ACC112 (cell line): ENCODE measurements around the gene TOMM20.

Experiments used
- H2AFZ ChIP-seq: fragments of 200-600 bp; sonication (generic); one replicate; pipeline ENCODE4 v1.6.0; 2017; ENCODE audit warnings: antibody characterized with exemption, low read length; ENCODE audit not compliant: unreplicated experiment
- H3K27ac ChIP-seq: fragments of 200-600 bp; sonication (generic); 2 replicates; pipeline ENCODE4 v1.5.1; 2014; ENCODE audit warnings: low read depth, mild to moderate bottlenecking, antibody characterized with exemption, low read length, moderate library complexity
- H3K27me3 ChIP-seq: fragments of 200-600 bp; sonication (generic); 2 replicates; pipeline ENCODE4 v1.6.1; 2014; ENCODE audit warnings: mild to moderate bottlenecking, antibody characterized with exemption, low read length, moderate library complexity, mixed read lengths; ENCODE audit not compliant: insufficient read depth
- H3K36me3 ChIP-seq: fragments of 200-600 bp; sonication (generic); 2 replicates; pipeline ENCODE4 v1.6.1; 2016; ENCODE audit warnings: mild to moderate bottlenecking, antibody characterized with exemption, low read length, moderate library complexity, mixed read lengths; ENCODE audit not compliant: insufficient read depth
- H3K4me1 ChIP-seq: fragments of 200-600 bp; sonication (generic); one replicate; pipeline ENCODE4 v1.6.1; 2016; ENCODE audit warnings: low read length, mixed read lengths; ENCODE audit not compliant: insufficient read depth, unreplicated experiment, control insufficient read depth
- H3K4me3 ChIP-seq: fragments of 200-600 bp; sonication (generic); 2 replicates; pipeline ENCODE4 v1.5.1; 2014; ENCODE audit warnings: mild to moderate bottlenecking, low read depth, low read length
- H3K79me2 ChIP-seq: fragments of 200-600 bp; sonication (generic); one replicate; pipeline ENCODE4 v1.6.0; 2016; ENCODE audit warnings: low read length; ENCODE audit not compliant: control insufficient read depth, unreplicated experiment, insufficient read depth

Gene TOMM20

GRCh38 chr1:235134171-235134570, 5.5 kb upstream of the TOMM20 start:
- H3K36me3 ChIP-seq = peaks cover 29% of the 10 kb centered on the region
- no peaks in the 10 kb centered on the region for H3K79me2 ChIP-seq
- no peak overlapping the region for H2AFZ ChIP-seq
- peaks cover 2% of the 10 kb centered on the region for H3K4me1 ChIP-seq
- H3K27ac ChIP-seq = no peak overlapping the region
- H3K27me3 ChIP-seq = no peaks in the 10 kb centered on the region
- no peak overlapping the region for H3K4me3 ChIP-seq

DNA sequence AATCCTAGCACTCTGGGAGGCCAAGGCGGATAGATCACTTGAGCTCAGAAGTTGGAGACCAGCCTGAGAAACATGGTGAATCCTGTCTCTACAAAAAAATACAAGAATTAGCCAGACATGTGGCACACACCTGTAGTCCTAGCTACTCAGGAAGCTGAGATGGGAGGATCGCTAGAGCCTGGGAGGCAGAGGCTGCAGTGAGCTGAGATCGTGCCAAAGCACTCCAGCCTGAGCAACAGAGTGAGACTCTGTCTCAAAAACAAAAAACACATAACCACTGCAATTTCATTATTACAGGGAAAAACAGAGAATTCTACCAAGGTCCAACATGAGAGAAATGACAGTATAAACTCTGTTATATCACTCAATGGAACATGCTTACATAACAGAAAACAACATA, 4.4 kb upstream of the TOMM20 start:
- Histone ChIP-seq H3K4me1 (peaks cover 5% of the 10 kb centered on the region), H3K36me3 (peaks cover 29% of the 10 kb centered on the region), H2AFZ (no peak overlapping the region), H3K79me2 (peaks cover 6% of the 10 kb centered on the region), H3K4me3 (no peak overlapping the region), H3K27me3 (no peaks in the 10 kb centered on the region), H3K27ac (no peak overlapping the region)

DNA sequence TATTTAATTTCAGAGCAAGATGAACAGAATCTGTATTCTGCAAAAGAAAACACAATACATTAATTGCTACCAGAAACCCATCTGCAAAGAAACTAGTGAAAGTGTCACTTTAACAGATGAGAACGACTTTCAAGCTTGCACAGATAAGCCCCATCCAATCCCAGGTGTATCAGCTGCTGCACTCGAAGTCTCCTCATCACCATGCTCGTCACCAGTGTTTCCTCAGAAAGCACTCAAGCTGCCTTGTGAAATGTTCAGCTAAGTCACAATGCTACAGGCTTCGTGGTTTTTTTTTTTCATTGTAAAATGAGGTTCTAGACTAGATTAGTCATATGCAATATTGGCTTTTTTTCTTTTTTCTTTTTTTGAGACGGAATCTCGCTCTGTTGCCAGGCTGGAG, 3.3 kb upstream of the TOMM20 start:
- no peaks in the 10 kb centered on the region for H3K27me3 ChIP-seq
- no peak overlapping the region for H3K27ac ChIP-seq
- no peak overlapping the region for H2AFZ ChIP-seq
- H3K4me3 ChIP-seq = no peak overlapping the region
- H3K79me2 ChIP-seq = peaks cover 17% of the 10 kb centered on the region
- peaks cover 5% of the 10 kb centered on the region for H3K4me1 ChIP-seq
- peaks cover 19% of the 10 kb centered on the region for H3K36me3 ChIP-seq

DNA sequence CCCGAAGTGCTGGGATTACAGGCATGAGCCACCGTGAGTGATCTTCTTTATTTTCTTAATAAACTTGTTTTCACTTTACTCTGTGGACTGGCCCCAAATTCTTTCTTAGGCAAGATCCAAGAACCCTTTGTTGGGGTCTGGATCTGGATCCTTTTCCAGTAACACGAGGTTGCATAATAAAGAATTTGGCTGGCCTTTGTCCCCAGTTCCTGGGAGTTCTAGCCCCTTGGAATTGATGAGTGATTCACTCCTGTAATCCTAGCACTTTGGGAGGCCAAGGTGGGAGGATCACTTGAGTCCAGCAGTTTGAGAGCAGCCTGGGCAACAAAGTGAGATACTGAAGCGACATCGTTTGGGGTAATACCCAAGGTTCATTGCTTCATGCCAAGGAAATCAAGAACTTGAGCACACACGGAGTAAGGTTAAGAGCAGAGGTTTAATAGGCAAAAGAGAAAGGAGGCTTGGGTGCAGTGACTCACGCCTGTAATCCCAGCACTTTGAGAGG, 2.2 kb upstream of the TOMM20 start:
- Histone ChIP-seq H3K36me3 (peaks cover 9% of the 10 kb centered on the region), H3K27ac (no peak overlapping the region)

DNA sequence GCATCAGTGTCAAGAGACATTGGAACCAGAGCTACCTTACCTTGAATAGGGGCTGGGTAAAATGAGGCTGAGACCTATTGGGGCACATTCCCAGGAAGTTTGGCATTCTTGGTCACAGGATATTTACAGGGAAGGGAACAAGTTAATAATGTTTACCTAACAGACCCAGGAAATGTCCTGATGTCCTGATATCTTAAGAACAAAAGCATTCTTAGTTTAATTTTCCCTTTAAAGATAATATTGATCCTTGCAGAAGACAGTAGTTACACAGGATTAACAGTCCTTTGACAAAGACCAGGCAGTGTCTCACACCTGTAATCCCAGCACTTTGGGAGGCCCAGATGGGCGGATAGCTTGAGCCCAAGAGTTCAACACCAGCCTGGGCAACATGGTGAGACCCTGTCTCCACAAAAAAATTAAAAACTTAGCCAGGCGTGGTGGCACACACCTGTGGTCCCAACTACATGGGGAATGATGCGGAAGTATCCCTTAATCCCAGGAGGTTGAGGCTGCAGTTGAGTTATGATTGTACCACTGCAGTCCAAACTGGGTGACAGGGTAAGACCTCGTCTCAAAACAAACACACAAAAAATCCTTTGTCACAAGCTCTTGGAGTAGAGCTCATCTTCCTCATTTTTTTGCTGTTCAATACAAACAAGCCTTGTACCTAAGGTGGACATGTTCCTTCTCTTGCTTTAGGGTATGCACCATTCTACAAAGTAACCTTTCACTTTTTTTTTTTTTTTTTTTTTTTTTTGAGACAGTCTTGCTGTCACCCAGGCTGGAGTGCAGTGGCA, 1.3 kb upstream of the TOMM20 start:
- Histone ChIP-seq H3K79me2 (peaks cover 37% of the 10 kb centered on the region), H2AFZ (no peak overlapping the region), H3K4me1 (peaks cover 15% of the 10 kb centered on the region), H3K27me3 (no peaks in the 10 kb centered on the region), H3K27ac (no peak overlapping the region), H3K4me3 (no peak overlapping the region), H3K36me3 (peaks cover 9% of the 10 kb centered on the region)

More for the DNA sequence above, 2.2 kb upstream of the TOMM20 start:
- H3K79me2 ChIP-seq = peaks cover 29% of the 10 kb centered on the region
- H3K27me3 ChIP-seq = no peaks in the 10 kb centered on the region
- peaks cover 14% of the 10 kb centered on the region for H3K4me1 ChIP-seq
- H2AFZ ChIP-seq = no peak overlapping the region
- H3K4me3 ChIP-seq = no peak overlapping the region

- no peaks in the 10 kb centered on the region for H3K27me3 ChIP-seq
- H3K4me3 ChIP-seq = peak overlapping the region; percentile 95
- peak overlapping the region; percentile 76 for H3K27ac ChIP-seq
- H3K79me2 ChIP-seq = peaks cover 58% of the 10 kb centered on the region
- peaks cover 6% of the 10 kb centered on the region; the same call in 1 of the 2 replicates for H3K36me3 ChIP-seq
- H2AFZ ChIP-seq = peak overlapping the region; percentile 78
- H3K4me1 ChIP-seq = peaks cover 30% of the 10 kb centered on the region
Measured at GRCh38 chr1:235127732-235128455, 743 bp downstream of the TOMM20 start.

DNA sequence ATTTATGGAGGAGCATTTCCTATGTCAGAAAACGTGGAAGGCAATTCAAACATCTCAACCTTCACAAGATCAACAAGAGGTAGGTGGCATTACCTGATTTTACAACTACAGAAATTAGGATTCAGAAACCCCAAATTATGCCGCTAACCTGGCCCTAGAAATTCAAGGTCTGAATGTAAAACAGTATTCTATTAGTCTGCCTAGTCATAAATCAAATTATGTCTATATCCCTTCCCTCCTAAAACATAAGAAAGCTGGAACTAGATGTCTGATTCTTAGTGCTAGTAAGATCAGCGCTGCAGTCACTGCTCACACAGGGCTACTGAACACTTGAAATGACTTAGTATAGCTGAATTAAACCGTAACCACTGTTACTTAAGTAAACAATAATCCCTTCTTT, 1.4 kb downstream of the TOMM20 start:
- H3K4me1 ChIP-seq = peaks cover 34% of the 10 kb centered on the region
- peaks cover 5% of the 10 kb centered on the region; the same call in 1 of the 2 replicates for H3K36me3 ChIP-seq
- H2AFZ ChIP-seq = no peak overlapping the region
- peaks cover 65% of the 10 kb centered on the region for H3K79me2 ChIP-seq
- H3K4me3 ChIP-seq = peak overlapping the region; percentile 95
- H3K27me3 ChIP-seq = no peaks in the 10 kb centered on the region
- H3K27ac ChIP-seq = no peak overlapping the region

GRCh38 chr1:235124665-235125064, 4.0 kb downstream of the TOMM20 start:
- H3K27ac ChIP-seq = no peak overlapping the region
- H3K4me1 ChIP-seq = peaks cover 34% of the 10 kb centered on the region
- no peak overlapping the region for H2AFZ ChIP-seq
- peak overlapping the region; percentile 7; the same call in 1 of the 2 replicates for H3K4me3 ChIP-seq
- H3K36me3 ChIP-seq = peaks cover 12% of the 10 kb centered on the region
- H3K79me2 ChIP-seq = peaks cover 86% of the 10 kb centered on the region
- no peaks in the 10 kb centered on the region for H3K27me3 ChIP-seq

DNA sequence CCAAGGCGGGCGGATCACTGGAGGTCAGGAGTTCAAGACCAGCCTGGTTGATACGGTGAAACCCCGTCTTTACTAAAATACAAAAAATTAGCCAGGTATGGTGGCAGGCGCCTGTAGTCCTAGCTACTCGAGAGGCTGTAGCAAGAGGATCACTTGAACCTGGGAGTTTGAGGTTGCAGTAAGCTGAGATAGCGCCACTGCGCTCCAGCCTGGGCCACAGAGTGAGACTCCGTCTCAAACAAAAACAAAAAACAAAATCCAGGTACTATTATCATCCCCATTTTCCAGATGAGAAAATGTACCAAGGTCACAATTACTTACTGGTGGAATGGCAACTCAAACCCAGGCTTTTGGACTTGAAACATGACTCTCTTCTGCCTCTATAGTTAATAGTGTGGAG, 4.5 kb downstream of the TOMM20 start:
- H3K79me2 ChIP-seq = peaks cover 92% of the 10 kb centered on the region

GRCh38 chr1:235122348-235122747, 6.3 kb downstream of the TOMM20 start:
- Histone ChIP-seq H3K27me3 (no peaks in the 10 kb centered on the region), H3K36me3 (peaks cover 33% of the 10 kb centered on the region), H2AFZ (no peak overlapping the region), H3K4me3 (no peak overlapping the region), H3K27ac (no peak overlapping the region), H3K79me2 (peaks cover 89% of the 10 kb centered on the region), H3K4me1 (peaks cover 29% of the 10 kb centered on the region)

More for the DNA sequence above, 4.5 kb downstream of the TOMM20 start:
- no peak overlapping the region for H2AFZ ChIP-seq
- H3K27ac ChIP-seq = no peak overlapping the region
- peaks cover 32% of the 10 kb centered on the region for H3K4me1 ChIP-seq
- peak overlapping the region; percentile 7; the same call in 1 of the 2 replicates for H3K4me3 ChIP-seq
- peaks cover 18% of the 10 kb centered on the region for H3K36me3 ChIP-seq
- no peaks in the 10 kb centered on the region for H3K27me3 ChIP-seq
